T-helper 9 cell (primary cell): ENCODE data around the gene RCOR2.
"Not testable (repeated sequence)": the region's sequence is repeated elsewhere in the genome, so short reads cannot be mapped to it uniquely, and the experiment has no call there.

Experiments
- DNase-seq: peaks from one replicate; pipeline ENCODE4 v3.0.0-alpha.2; 2020
- total RNA-seq, 2 donors: gene quantifications; one replicate each; lab custom pipeline; 2026; lab: John Stamatoyannopoulos, UW

The RCOR2 gene
- 0 to 0.07 reads per million in 2 donors for total RNA-seq

DNA sequence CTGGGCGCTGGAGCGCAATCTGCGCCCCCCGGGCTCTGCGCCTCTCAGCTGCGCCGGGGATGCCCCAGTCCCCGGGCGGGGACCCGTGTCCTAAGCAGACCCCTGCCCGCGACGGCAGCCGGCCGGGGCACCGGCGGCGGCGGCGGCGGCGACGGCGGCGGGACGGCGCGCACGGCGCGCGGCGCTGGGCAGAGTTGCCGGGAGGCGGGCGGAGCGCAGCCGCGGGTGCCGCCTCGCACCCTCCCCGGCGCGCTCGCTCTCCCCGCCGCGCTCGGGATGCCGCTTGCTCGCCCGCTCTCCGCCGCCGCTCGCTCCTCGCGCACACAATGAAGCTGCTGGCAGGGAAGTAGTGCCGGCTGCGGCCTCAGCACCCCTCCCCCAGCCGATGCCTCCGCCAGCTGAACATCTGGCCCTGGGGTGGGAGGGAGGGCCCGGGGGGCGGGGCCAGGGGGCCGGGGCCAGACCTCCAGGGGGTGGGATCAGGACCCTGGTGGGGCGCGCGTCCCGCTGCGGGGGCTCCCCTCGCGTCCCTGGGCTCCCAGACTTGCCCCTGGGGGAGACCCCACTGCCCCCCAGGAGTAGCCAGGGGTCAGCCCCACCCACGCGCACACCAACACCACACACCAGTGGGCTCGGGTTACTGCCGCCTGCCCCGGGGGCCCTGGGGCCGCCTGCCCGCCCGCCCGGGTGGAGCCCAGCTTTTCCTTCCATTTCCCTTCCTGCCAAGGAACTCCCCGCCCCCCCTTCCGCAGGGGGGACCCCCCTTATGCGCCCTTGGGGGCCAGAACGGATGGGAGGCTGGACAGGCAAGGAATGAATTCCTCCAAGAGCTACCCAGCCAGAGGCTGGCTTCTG is at the start of gene RCOR2:
TSS of gene RCOR2 (minus strand) at position 328 of the 855 bp plus-strand sequence. CDS start 708 bp downstream, outside the sequence.
- peak; percentile 41 for DNase-seq

DNA sequence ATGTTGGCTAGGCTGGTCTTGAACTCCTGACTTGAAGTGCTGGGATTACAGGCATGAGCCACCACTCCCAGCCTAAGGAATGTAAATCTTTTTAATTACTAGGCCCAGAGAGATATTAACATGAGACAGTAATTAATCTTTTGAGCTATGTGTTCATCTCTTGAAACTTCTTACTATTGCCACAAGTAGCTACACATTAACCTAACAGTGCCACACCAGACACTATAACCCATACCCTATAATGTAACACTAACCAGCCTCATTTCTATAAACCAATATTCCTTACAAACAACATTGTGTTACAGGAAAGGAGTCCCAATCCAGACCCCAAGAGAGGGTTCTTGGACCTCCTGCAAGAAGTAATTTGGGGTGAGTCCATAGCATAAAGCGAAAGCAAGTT is 49.5 kb upstream of the RCOR2 start:
- no peak for DNase-seq

DNA sequence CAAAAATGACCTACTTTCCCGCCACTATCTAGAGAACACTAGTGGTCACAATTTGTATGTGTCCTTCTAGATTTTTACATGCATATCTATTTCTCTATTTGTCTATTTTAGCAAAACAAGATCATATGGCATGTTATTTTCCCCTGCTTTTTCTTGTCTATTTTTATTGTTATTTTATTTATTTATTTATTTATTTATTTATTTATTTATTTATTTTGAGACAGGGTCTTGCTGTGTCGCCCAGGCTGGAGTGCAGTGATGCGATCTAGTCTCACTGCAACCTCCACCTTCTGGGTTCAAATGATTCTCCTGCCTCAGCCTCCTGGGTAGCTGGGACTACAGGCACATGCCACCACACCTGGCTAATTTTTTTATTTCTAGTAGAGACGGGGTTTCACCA is 46.9 kb upstream of the RCOR2 start:
- DNase-seq = not testable (repeated sequence)

- DNase-seq = no peak
Observed at GRCh38 chr11:63961608-63962412, 44.8 kb upstream of the RCOR2 start.

GRCh38 chr11:63958008-63958407 is 41.0 kb upstream of the RCOR2 start:
- no peak for DNase-seq

DNA sequence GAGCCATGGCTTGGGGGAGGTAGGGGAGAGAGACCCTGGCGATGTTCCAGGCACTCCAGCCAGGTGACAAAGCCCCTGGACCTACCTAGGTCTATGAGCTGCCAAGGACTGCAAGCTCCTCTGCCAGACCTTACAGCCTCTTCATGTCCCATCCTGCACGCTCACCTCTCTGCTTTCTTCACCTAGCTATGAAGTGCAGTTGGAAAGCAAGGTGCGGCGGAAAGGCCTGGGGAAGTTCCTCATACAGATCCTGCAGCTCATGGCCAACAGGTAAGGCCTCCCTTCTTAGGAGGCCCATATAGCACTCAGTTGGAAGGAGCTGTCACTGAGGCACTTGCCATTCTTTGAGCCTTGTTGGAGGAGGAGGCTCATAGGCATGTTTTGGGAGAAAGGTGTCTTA is 35.6 kb upstream of the RCOR2 start:
- no peak for DNase-seq

DNA sequence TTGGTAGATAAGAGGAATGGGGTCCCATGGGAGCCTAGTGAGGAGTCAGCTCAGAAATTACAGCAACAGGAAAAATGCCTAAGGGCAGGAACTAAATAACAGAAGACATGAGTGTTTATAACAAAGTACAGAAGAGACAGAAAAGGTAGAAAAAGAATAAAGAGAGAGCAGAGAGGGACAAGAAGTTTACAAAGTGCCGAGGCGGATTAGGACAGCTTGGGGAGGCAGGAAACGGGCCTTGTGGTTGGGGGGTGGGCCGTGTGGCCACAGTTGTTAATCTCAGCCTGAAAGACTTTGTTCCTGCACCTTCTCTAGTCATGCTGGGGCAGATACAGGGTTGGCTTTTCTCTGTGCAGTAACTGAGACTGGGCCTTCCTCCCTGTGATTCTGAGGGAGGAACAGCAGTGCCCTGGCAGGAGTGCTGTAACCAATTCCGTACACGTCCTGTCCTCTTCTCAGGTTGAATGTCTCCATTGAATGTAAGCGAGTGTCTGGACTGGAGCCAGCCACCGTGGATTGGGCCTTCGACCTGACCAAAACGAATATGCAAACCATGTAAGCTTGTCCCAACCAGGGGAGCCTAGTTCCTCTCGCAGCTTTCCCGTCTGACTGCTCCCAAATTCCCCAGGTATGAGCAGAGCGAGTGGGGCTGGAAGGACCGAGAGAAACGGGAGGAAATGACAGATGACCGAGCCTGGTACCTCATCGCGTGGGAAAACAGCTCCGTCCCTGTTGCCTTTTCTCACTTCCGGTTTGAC is 35.0 kb upstream of the RCOR2 start:
- DNase-seq = peak; percentile 7

DNA sequence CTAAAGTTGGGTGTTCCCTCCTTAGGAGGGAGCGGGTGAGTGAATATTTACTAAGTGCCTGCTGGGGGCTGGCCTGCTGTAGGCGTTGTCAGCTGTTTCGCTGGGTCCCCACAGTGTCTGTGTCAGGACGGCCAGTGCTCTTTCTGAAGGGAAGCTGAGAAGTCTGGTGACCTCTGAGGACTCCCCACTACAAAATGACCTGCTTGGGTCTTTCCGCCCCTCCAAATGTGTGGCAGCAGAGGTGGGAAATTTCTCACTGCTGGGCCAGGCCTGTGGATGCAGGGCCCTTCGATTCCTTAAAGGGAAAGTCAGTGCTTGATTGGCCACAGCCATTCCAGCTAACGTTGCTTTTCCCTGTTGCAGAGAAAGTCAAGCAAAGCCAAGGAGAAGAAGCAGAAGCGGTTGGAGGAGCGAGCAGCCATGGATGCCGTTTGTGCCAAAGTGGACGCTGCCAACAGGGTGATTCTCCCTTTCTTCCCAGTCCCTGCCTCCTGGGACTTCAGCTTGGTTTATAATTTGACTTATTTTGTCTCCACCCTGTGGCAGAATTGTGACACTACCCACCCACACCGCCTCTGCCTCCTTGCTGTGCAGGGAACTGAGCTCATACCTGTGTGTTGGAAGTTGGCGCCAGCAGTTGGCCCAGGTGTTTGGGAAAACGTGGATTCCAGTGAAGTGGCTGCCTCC is 28.7 kb upstream of the RCOR2 start:
- peak; percentile 28 for DNase-seq

DNA sequence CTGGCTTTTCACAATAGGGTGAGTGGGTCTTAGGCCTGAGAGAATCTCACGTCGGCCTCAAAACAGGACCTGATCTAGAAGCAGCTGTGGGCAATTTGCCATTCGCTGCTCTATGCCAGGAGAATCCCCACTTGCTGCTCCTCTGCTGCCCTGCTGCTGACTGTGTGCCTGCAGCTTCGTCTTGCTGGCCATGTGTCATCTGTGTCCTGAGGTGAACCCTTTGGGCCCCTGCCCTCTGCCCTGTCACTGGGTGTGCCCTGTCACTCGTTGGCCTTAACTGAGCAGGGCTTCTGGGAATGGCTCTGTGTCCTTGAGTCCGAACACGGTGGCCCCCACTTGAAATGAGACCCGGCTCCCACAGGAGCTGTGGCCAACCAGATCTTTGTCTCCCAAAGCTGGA is 28.0 kb upstream of the RCOR2 start:
- DNase-seq = no peak

DNA sequence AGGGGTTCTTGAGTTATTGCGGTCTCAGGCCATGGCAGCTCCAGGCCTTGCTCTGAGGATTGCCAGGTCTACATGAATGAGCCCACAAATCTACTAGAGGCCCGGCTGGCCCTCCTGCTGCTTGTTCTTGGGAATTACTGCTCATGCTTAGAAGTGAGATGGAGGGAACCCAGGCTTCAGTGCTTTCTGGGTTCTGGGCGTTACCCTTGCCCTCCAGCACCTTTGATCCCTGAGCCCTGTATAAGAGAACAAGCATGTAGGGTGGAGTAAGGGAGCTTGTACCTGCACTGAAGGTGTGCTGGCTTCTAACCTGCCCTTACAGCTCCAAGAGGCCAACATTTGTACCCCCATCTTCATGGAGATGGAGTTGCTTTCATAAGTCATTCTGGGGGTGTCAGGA is 25.8 kb upstream of the RCOR2 start:
- DNase-seq = no peak

DNA sequence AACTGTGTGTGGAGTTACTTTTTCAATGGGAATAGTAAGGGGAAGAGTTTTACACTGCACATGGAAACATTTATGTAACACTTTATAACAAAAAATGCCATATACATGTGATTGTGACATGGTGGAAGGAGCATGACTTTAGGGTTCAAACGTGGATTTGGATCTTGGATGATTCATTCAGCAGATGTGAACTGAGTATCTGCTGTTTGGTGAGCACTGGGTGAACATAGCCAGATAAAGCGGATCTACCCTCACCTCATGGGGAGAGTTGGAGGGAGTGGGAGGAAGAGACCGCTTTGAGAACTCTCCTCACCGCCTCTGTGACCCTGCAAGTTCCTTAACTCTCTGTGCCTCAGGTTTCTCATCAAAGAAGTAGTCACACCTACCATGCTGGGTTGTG is 24.9 kb upstream of the RCOR2 start:
- no peak for DNase-seq

GRCh38 chr11:63940786-63941185 is 23.8 kb upstream of the RCOR2 start:
- DNase-seq = no peak

DNA sequence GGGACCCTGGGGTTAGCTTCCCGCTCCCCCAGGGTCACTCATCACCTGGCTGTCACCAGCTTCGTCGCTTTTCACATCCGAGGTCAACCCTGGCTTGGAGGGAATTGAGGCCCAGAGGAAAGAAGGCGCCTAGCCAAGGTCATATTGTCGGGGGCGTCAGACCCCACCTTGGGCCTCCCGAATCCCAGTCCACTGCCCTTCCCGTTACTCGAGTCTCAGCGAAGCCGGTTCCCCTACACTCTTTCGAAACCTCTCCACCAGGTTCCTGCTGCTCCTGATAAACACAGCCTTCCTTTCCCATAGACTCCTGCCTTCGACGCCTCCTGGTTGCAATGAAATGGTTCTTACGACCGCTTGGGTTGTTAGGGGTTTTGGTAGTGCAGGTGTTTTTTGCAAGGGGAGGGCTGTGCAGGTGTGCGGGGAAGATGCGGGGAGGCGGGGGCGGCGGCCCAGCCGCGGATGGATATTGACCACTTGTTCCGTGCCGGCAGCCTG is 22.5 kb upstream of the RCOR2 start:
- DNase-seq = no peak

DNA sequence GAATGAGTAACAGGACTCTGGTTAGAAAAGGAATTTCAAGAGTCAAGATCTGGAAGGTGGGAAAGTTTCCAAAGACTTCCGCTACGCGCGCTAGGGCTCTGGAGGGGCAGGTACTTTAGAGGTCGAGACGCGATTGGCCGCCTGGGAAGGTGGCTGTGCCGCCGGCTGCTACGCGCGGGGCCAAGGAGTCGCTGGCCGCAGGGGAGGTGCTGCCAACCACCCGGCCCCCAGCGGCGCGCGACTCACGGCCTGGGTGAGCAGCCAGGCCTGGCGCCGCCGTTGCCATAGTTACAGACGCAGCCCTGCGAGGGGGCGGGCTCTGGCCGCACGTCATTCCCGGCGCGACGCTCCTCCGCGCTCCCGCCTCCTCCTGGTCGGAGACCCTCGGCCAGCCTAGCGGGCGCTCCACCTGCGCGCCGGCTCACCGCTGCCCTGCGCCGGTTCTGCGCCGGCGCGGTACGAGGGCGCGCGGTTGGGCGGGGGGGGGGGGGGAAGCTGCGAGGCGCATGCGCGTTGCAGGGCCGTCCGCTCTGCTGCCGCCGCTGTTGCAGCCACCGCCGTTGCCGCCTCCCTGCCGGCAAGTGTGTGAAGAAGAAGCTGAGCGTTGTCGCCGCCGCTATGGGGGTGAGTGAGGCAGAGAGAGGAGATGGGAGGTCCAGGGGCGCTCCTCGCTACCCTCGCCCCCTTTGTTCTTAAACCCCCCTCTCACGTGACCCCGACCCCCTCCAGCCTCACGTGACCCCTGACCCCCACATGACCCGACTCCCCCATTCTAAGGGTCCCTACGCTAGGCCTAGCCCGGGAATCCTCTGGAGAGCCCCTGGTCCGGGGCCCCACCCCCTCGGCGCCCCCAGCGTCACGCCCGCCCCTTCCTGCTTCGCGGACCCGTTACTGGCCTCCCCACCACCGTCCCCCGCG is 21.8 kb upstream of the RCOR2 start, which contains the start of gene NAA40:
TSS of gene NAA40 (plus strand) at position 524 of the 918 bp plus-strand sequence. CDS start at position 619, 95 bp downstream.
- peak; percentile 88 for DNase-seq

DNA sequence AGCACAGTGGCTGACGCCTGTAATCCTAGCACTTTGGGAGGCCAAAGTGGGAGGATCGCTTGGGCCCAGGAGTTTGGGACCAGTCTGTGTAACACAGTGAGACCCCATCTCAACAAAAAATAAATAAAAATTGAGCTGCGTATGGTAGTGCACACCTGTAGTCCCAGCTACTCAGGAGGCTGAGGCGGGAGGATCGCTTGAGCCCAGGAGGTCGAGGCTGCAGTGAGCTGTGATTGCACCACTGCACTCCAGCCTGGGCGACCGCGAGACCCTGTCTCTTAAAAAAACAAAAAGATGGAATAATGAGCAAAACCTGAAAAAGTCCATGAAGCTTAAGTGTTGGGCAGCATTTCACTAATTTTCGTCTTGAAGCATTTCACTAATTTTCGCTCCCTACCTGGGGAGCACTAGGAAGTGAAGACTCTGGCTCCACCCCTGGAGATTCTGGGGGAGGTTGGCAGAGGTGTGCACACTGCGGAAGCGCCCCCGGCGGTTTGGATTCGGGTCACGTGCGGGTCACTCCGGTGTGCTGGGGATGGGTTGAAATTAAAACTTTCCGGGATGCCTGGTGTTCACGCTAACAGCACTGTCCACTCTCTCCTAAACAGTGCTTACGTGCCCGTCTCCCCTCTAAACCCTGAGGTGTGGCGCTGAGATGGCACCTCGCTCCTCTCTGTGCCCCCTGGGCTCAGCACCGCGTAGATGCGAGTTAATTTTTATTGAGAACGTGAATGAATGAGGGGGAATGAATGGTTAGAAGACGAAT is 20.9 kb upstream of the RCOR2 start:
- DNase-seq = no peak

GRCh38 chr11:63933459-63933858 is 16.5 kb upstream of the RCOR2 start:
- DNase-seq = no peak

DNA sequence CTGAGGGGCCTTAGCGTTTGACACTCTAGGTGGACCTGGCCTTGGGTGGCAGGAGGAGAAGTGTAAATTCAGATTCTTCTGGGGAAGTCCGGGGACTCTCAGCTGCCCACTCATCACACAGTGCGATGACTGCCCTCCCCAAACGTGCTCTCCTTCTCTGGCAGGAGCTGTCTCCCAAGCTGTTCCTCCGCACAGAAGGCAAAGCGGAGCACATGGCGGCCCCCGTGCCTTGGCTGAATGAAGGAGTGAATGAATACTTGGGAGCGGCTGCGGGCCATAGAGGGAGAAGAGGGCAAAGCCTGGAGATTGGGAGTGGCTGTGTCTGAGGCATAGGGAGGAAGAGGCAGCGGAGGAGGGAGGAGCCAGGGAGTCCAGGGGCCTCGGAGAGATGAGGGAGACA is 14.9 kb upstream of the RCOR2 start:
- no peak for DNase-seq

GRCh38 chr11:63931045-63931444 is 14.1 kb upstream of the RCOR2 start:
- DNase-seq = no peak

GRCh38 chr11:63929616-63930015 is 12.7 kb upstream of the RCOR2 start:
- DNase-seq = no peak

GRCh38 chr11:63923319-63923718 is 6.4 kb upstream of the RCOR2 start:
- no peak for DNase-seq
